Spleen (tissue), 7 donors: Measurements from ENCODE around the gene KANSL3.

Experiments
- CTCF ChIP-seq, 11 experiments: fragments of 200-600 bp in 7 of 11; fragments of 450-650 bp in 4 of 11; sonication (generic) in 4 of 11; IDR thresholded peaks in 8 of 11; conservative IDR thresholded peaks in 3 of 11; 1 replicate in 7 of 11; 2 replicates in 4 of 11; pipeline versions ENCODE4 v1.4.0 to v1.8.0; 2016 to 2021; ENCODE audit warnings: antibody characterized with exemption in 11 of 11, inconsistent platforms in 4 of 11, mild to moderate bottlenecking in 1 of 11
- POLR2A ChIP-seq, 3 donors: fragments of 450-650 bp; IDR thresholded peaks; one replicate each; pipeline ENCODE4 v1.5.1; 2017; ENCODE audit warnings: antibody characterized with exemption in 3 of 3, mild to moderate bottlenecking in 1 of 3
- POLR2AphosphoS5 ChIP-seq, 3 donors: sonication (generic); formaldehyde crosslinking; IDR thresholded peaks; one replicate each; pipeline ENCODE4 v1.5.1; 2017; ENCODE audit warnings: antibody characterized with exemption in 3 of 3
- donor health status: DM: no; HTN: no; CAD: no; lungs with moderate emphysema.
- donor health status: DM: no; HTN: no; CAD: no.
- donor health status: DM: no; HTN: no; CAD: no.

- no peak for TF ChIP-seq CTCF (IDR thresholded peaks at IDR 0.05 in 8 of 11, conservative IDR thresholded peaks at IDR 0.05 in 3 of 11)
- TF ChIP-seq POLR2A (IDR thresholded peaks at IDR 0.05) = no peak
- TF ChIP-seq POLR2AphosphoS5 (IDR thresholded peaks at IDR 0.05) = peak; percentile 11 to 54 (median 12)
These were observed 91.8 kb downstream of the KANSL3 start for GRCh38 chr2:96546321-96546720.
